Esophagus muscularis mucosa (tissue), 4 donors: Measurements from ENCODE around the gene UGT1A3. TPM values are rescaled to one million over a fixed set of nuclear protein-coding genes. Genes with fewer than 3 reads are reported as not detected.

ENCODE experiments used
- DNase-seq: peaks from one replicate; pipeline ENCODE4 v3.0.0-alpha.2; 2017; ENCODE audit errors: extremely low spot score
- H3K27ac ChIP-seq, 4 donors: fragments of 200-600 bp; sonication (generic); replicated peaks in 1 of 4; 1 replicate in 3 of 4; 2 replicates in 1 of 4; pipeline ENCODE4 v1.5.1; 2016 to 2019; ENCODE audit warnings: mild to moderate bottlenecking in 1 of 4
- H3K27me3 ChIP-seq, 4 donors: fragments of 200-600 bp; sonication (generic); one replicate each; pipeline versions ENCODE4 v1.5.1 to v1.6.0; 2016 to 2019
- H3K36me3 ChIP-seq, 4 donors: fragments of 200-600 bp; sonication (generic); one replicate each; pipeline ENCODE4 v1.5.1; 2016 to 2019
- H3K4me1 ChIP-seq, 4 donors: fragments of 200-600 bp; sonication (generic); one replicate each; pipeline ENCODE4 v1.5.1; 2016 to 2019
- H3K4me3 ChIP-seq, 4 donors: fragments of 200-600 bp; sonication (generic); 1 replicate in 2 of 4; 2 replicates in 2 of 4; pipeline ENCODE4 v1.5.1; 2016 to 2019; ENCODE audit warnings: mild to moderate bottlenecking in 4 of 4, moderate library complexity in 1 of 4
- H3K9me3 ChIP-seq, 4 donors: fragments of 200-600 bp; sonication (generic); 1 replicate in 3 of 4; 2 replicates in 1 of 4; pipeline ENCODE4 v1.5.1; 2016 to 2019
- EP300 ChIP-seq: sonication (generic); formaldehyde crosslinking; IDR thresholded peaks from one replicate; pipeline ENCODE4 v1.6.1; 2017; ENCODE audit warnings: antibody characterized with exemption
- POLR2A ChIP-seq: fragments of 450-650 bp; IDR thresholded peaks from one replicate; pipeline ENCODE4 v1.6.1; 2017; ENCODE audit warnings: antibody characterized with exemption, moderate library complexity, mild to moderate bottlenecking, low read depth
- POLR2AphosphoS5 ChIP-seq, 2 donors: sonication (generic); formaldehyde crosslinking; IDR thresholded peaks; one replicate each; pipeline ENCODE4 v1.6.1; 2017; ENCODE audit warnings: antibody characterized with exemption in 2 of 2
- WGBS: methylation state at CpG from one replicate; pipeline ENCODE4 v1.1.5; 2018; 5-methylcytosine and 5-hydroxymethylcytosine counted together
- intact Hi-C: fragments of 100-400 bp; cut with DNase I; formaldehyde crosslinking; loops from one replicate; pipeline ENCODE4 v1.15.1; 2023
- total RNA-seq, 4 donors: library from RNA; depleted of rRNA; stranded (reverse); fragments of >200 nt; gene quantifications; one replicate each; pipeline versions ENCODE4 v1.1.0 to v1.2.1, GENCODE V29; 2016
- TF ChIP-seq, protein P1 (sequence below), 3 experiments: fragments of 200-600 bp in 2 of 3; fragments of 450-650 bp in 1 of 3; sonication (generic) in 2 of 3; IDR thresholded peaks; one replicate each; pipeline ENCODE4 v1.5.1; 2017 to 2019; ENCODE audit warnings: antibody characterized with exemption in 3 of 3, mild to moderate bottlenecking in 2 of 3, moderate library complexity in 1 of 3

Gene UGT1A3
- total RNA-seq, 4 donors from 2014 or later, result not detected

DNA sequence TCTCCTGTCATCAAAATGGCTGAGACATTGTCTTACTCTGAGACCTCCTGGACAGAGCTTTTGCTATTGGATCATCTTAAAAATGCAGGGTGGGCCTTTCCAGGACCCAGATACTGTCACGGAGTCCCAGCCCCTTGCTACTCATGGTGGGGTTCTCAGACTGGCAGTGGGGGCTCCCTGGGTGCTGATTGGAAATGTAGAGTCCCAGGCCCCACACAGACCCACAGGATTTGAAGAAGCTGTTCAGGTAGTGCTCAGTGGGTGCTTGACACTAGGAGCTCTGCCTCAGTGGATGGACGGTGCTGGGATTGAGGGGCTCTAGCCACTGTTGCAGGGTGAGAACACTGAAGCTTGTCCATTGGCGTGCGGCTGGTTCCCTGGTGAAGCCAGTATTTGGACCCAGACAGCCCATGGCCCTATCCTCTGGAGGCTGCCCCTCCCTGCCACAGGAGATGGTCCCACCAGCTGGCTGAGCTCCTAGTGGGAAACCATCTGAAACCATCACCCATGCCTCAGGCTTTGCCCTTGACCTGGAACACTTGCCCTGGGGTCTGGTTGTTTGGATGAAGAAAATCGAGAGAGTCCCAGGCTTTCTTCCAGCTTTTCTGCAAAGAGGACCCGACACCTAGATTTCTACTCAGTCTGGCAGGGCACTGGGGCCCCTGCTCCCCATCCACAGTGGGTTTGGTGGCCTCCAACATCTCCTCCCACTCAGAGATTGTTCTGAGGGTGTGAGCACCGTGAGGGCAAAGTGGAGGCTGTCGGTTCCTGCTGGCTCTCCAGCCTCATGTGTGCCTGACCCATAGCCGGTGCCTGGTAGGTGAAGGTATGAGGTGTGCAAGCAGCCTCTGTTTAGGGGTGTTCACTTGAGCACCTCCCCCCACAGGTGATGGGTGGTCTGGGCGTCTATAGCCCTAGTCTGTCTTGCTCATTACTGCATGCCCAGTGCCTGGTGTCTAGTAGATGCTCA is 79.4 kb downstream of the UGT1A3 start:
- Histone ChIP-seq H3K27me3 (peaks cover 0 to 16% (median 0%) of the 10 kb centered on the region in 4 donors), H3K4me3 (no peak overlapping the region), H3K36me3 (no peaks in the 10 kb centered on the region), H3K4me1 (no peaks in the 10 kb centered on the region), H3K27ac (no peak overlapping the region), H3K9me3 (no peaks in the 10 kb centered on the region)
- intact Hi-C loops, result no loop called here
- TF ChIP-seq, protein P1, sequence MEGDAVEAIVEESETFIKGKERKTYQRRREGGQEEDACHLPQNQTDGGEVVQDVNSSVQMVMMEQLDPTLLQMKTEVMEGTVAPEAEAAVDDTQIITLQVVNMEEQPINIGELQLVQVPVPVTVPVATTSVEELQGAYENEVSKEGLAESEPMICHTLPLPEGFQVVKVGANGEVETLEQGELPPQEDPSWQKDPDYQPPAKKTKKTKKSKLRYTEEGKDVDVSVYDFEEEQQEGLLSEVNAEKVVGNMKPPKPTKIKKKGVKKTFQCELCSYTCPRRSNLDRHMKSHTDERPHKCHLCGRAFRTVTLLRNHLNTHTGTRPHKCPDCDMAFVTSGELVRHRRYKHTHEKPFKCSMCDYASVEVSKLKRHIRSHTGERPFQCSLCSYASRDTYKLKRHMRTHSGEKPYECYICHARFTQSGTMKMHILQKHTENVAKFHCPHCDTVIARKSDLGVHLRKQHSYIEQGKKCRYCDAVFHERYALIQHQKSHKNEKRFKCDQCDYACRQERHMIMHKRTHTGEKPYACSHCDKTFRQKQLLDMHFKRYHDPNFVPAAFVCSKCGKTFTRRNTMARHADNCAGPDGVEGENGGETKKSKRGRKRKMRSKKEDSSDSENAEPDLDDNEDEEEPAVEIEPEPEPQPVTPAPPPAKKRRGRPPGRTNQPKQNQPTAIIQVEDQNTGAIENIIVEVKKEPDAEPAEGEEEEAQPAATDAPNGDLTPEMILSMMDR (IDR thresholded peaks at IDR 0.05), result no peak
- TF ChIP-seq POLR2AphosphoS5 (IDR thresholded peaks at IDR 0.05) (no peak), EP300 (no peak), POLR2A (no peak)
- DNase-seq, result no peak
- 62% methylated on average over 4 of the region's 10 CpGs for WGBS

DNA sequence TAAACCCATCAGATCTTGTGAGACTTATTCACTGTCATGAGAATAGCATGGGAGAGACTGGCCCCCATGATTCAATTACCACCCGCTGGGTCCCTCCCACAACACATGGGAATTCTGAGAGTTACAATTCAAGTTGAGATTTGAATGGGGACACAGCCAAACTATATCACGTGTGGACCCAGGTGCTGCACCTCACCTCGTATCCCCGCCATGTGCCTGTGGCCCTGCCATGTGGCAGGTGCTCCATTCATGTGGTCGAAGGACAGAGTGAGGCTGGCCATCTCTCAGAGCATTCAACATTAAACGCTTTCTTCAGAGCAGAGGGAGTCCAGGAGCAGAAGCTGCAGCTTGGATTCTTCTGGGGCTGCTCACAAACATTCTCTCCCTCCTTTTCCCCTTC is 81.5 kb downstream of the UGT1A3 start:
- TF ChIP-seq EP300 (no peak), POLR2AphosphoS5 (IDR thresholded peaks at IDR 0.05) (no peak), POLR2A (no peak)
- TF ChIP-seq, protein P1 (IDR thresholded peaks at IDR 0.05), result no peak
- Histone ChIP-seq H3K4me3 (no peak overlapping the region), H3K27me3 (peaks cover 0 to 16% (median 0%) of the 10 kb centered on the region in 4 donors), H3K4me1 (no peaks in the 10 kb centered on the region), H3K9me3 (no peaks in the 10 kb centered on the region), H3K36me3 (no peaks in the 10 kb centered on the region), H3K27ac (no peak overlapping the region)
- 94% methylated on average over 3 of the region's 6 CpGs for WGBS
- intact Hi-C loops, result no loop called here
- no peak for DNase-seq

DNA sequence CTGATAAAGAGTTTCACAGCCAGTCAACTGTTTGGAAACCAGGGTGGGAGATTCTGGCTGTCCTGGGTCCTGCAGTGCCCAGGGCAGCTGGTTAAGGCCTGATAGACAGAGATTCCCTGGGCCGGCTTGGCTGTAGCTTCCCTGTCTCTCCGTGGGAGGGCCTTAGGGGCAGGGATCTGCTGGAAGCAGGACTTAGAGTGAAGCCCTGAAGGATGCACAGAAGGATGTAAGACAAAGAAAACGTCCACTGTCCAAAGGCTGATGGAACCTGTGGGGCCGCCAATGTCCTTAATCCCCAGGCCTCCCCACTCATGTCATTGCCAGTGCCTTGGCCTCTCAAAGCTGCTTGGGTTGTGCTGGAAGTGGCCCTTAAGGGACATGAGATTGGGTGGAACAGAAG is 82.2 kb downstream of the UGT1A3 start:
- WGBS, result 68% methylated on average over 4 of the region's 4 CpGs
- Histone ChIP-seq H3K4me3 (no peak overlapping the region), H3K4me1 (no peaks in the 10 kb centered on the region), H3K27ac (no peak overlapping the region), H3K36me3 (no peaks in the 10 kb centered on the region), H3K27me3 (peaks cover 0 to 16% (median 0%) of the 10 kb centered on the region in 4 donors), H3K9me3 (no peaks in the 10 kb centered on the region)
- TF ChIP-seq POLR2A (no peak), EP300 (no peak), POLR2AphosphoS5 (IDR thresholded peaks at IDR 0.05) (no peak)
- TF ChIP-seq, protein P1 (IDR thresholded peaks at IDR 0.05), result no peak
- intact Hi-C loops, result no loop called here
- no peak for DNase-seq

DNA sequence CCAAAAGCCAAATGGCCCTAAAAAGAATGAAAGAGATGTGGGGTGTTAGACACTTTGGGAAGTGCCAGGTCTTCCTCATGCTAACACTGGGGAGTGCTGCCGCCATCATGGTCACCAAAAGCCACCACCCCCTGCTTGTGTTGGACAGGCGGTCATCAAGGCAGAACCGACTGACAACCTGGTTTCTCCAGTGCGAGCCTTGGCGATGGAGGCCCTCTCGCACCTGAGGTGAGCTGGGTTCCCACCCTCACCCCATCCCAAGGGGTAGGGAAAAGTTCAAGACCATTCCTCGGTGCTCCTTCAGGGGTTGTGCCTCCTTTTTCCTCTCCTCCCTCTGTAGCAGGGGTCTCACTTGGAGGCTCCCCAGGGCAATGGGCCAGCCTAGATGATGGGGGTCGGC is 82.9 kb downstream of the UGT1A3 start:
- H3K4me1 ChIP-seq, result no peaks in the 10 kb centered on the region
- TF ChIP-seq POLR2AphosphoS5 (IDR thresholded peaks at IDR 0.05) (no peak), POLR2A (no peak)
- TF ChIP-seq, protein P1 (IDR thresholded peaks at IDR 0.05), result no peak
- 94% methylated on average over 8 of the region's 8 CpGs for WGBS
- intact Hi-C loops, result no loop called here
- H3K27me3 ChIP-seq, result peaks cover 0 to 16% (median 0%) of the 10 kb centered on the region in 4 donors
- H3K4me3 ChIP-seq, result no peak overlapping the region
- DNase-seq, result no peak
- no peaks in the 10 kb centered on the region for H3K9me3 ChIP-seq
- no peaks in the 10 kb centered on the region for H3K36me3 ChIP-seq
- no peak overlapping the region for H3K27ac ChIP-seq
